GM06990 (cell line): ENCODE results near the gene BST1.

Experiments
- DNase-seq: peaks from one replicate; pipeline ENCODE4 v3.0.0-alpha.2; 2011; ENCODE audit not compliant: insufficient read length; ENCODE audit errors: extremely low read depth
- H3K27me3 ChIP-seq: replicated peaks from 2 replicates; pipeline ENCODE4 v1.6.0; 2011; ENCODE audit warnings: low read length; ENCODE audit not compliant: control insufficient read depth, insufficient read depth
- H3K36me3 ChIP-seq: 2 replicates; pipeline ENCODE4 v1.5.1; 2011; ENCODE audit warnings: low read length; ENCODE audit not compliant: control insufficient read depth, insufficient read depth
- H3K4me3 ChIP-seq: replicated peaks from 2 replicates; pipeline ENCODE4 v1.5.1; 2011; ENCODE audit warnings: low read depth, mild to moderate bottlenecking, control low read depth, low read length
- CTCF ChIP-seq: IDR thresholded peaks from 2 replicates; pipeline ENCODE4 v1.5.1; 2011; ENCODE audit warnings: low read length, control low read depth, mild to moderate bottlenecking, inconsistent platforms; ENCODE audit not compliant: insufficient read depth, poor library complexity, severe bottlenecking

Gene BST1

GRCh38 chr4:15692602-15693001 is 10.3 kb upstream of the BST1 start:
- no peaks in the 10 kb centered on the region; the same call in 1 of the 2 replicates for H3K36me3 ChIP-seq
- no peaks in the 10 kb centered on the region for H3K27me3 ChIP-seq
- H3K4me3 ChIP-seq: no peak overlapping the region
- no peak for DNase-seq
- no peak for TF ChIP-seq CTCF

- no peak for DNase-seq
- no peak for TF ChIP-seq CTCF
- H3K4me3 ChIP-seq: no peak overlapping the region
- H3K36me3 ChIP-seq: no peaks in the 10 kb centered on the region
- H3K27me3 ChIP-seq: no peaks in the 10 kb centered on the region
Measured at GRCh38 chr4:15694431-15694830, 8.4 kb upstream of the BST1 start.

GRCh38 chr4:15695240-15695699 is 7.6 kb upstream of the BST1 start:
- TF ChIP-seq CTCF: no peak
- Histone ChIP-seq H3K36me3 (no peaks in the 10 kb centered on the region), H3K4me3 (no peak overlapping the region), H3K27me3 (no peaks in the 10 kb centered on the region)
- no peak for DNase-seq

GRCh38 chr4:15695729-15696128 is 7.1 kb upstream of the BST1 start:
- no peaks in the 10 kb centered on the region for H3K36me3 ChIP-seq
- H3K4me3 ChIP-seq: no peak overlapping the region
- no peak for TF ChIP-seq CTCF
- no peaks in the 10 kb centered on the region for H3K27me3 ChIP-seq
- DNase-seq: no peak

- no peak for TF ChIP-seq CTCF
- Histone ChIP-seq H3K36me3 (no peaks in the 10 kb centered on the region), H3K4me3 (no peak overlapping the region), H3K27me3 (no peaks in the 10 kb centered on the region)
- no peak for DNase-seq
Measured at GRCh38 chr4:15696866-15697265, 6.0 kb upstream of the BST1 start.

- DNase-seq: no peak
- H3K4me3 ChIP-seq: no peak overlapping the region
- no peak for TF ChIP-seq CTCF
Measured at GRCh38 chr4:15703439-15703838, 574 bp downstream of the BST1 start.

More at GRCh38 chr4:15703439-15703838, 574 bp downstream of the BST1 start:
- Histone ChIP-seq H3K36me3 (no peaks in the 10 kb centered on the region), H3K27me3 (no peaks in the 10 kb centered on the region)
